PFSK-1 (cell line): ENCODE measurements around the gene IFNG-AS1.

ENCODE experiments used
- FOXP2 ChIP-seq: optimal IDR thresholded peaks from 2 replicates; pipeline ENCODE3; 2011; ENCODE audit warnings: borderline replicate concordance, control low read depth, inconsistent platforms; ENCODE audit not compliant: insufficient read depth; ENCODE audit errors: extremely low read length, extremely low read depth
- REST ChIP-seq, 2 experiments: IDR thresholded peaks; 2 replicates each; pipeline versions ENCODE4 v1.6.1 to v1.8.0; 2011 to 2012; ENCODE audit warnings: low read depth in 2 of 2, low read length in 2 of 2, control low read depth in 1 of 2, inconsistent platforms in 1 of 2, mild to moderate bottlenecking in 1 of 2, moderate library complexity in 1 of 2; ENCODE audit not compliant: insufficient read depth in 1 of 2

- TF ChIP-seq FOXP2 (no peak), REST (IDR thresholded peaks at IDR 0.05; ENCODE audit: insufficient read depth in 1 of 2, low read depth in 2 of 2, low read length in 2 of 2) (no peak)
Measured at GRCh38 chr12:67942724-67943123, 46.5 kb upstream of the IFNG-AS1 start.
